SHP77 treated with DMSO at 0.1 percent for 48 hours (cell line): ENCODE results near the gene PHTF2.
A peak's percentile ranks its signal among the peaks of the same experiment; 100 is the strongest.

Experiments
- DNase-seq: peaks from one replicate; lab custom pipeline; 2025; lab: John Stamatoyannopoulos, UW

PHTF2 gene

GRCh38 chr7:77933394-77933793, 134.8 kb downstream of the PHTF2 start:
- DNase-seq: no peak

DNA sequence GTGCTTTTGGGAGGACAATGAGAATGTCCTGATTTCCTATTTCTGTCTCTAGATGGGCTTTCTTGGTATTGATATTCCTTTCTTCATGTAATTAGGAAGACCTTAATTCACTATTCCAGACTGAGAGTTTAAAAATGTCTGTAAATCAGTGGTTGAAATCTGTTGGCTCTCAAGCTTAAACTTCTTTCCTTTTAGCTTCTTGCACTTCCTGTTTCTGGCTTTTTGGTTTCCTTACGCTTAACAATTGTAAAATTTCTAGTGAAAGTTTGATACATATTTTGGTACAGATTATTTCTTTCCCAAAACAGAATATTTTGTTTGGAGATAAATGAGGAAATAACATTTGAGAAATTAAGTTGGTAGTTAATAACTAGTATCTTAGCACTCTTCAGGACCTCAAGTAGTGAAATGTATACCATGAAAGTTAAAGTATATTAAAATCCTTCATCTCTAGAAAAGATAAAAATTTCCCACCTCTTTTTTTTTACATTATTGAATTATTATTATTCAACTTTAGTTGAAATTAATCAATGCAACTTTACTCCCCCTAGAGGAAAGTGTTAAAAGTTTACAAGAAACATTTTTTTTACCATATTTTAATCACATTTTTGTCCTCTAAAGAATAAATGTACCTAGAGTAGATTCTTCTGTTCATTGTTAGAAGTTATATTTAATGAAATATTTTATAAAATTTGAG, 137.2 kb downstream of the PHTF2 start:
- no peak for DNase-seq

DNA sequence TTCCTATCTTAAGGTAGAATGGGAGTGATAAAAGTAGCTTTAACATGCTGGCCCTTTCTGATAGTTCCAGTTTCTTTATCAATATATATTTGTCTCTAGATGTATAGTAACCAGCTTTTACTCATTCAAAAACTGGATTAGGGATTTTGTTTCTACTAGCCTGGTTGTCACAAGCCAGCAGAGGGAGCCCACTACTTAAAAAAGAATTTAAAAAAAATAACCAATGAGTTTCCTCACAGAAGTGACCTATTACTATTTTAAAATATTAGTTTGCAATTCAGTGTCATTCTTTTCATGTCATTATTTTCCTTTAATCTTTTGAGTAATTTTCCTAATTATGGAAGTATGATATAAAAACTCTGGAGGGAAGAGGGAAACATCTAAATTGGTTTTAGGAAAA, 142.1 kb downstream of the PHTF2 start:
- DNase-seq: peak; percentile 32

DNA sequence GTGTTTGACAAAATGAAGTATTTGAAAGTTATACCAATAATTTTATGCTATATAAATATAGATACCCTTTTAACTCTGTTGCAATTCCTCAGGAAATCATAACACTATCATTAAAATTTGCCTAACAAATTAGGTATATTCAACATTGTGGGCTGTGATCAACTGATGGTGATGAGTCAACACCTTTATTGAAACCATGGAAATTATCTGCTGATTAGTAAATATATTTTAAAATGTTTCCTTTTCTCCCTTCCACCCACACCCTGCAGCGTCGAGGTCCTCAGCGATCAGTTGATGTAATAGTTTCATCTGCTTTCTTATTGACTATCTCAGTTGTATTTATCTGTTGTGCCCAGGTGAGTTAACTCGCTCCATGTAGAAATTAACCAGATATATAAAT, 143.9 kb downstream of the PHTF2 start:
- DNase-seq: no peak

DNA sequence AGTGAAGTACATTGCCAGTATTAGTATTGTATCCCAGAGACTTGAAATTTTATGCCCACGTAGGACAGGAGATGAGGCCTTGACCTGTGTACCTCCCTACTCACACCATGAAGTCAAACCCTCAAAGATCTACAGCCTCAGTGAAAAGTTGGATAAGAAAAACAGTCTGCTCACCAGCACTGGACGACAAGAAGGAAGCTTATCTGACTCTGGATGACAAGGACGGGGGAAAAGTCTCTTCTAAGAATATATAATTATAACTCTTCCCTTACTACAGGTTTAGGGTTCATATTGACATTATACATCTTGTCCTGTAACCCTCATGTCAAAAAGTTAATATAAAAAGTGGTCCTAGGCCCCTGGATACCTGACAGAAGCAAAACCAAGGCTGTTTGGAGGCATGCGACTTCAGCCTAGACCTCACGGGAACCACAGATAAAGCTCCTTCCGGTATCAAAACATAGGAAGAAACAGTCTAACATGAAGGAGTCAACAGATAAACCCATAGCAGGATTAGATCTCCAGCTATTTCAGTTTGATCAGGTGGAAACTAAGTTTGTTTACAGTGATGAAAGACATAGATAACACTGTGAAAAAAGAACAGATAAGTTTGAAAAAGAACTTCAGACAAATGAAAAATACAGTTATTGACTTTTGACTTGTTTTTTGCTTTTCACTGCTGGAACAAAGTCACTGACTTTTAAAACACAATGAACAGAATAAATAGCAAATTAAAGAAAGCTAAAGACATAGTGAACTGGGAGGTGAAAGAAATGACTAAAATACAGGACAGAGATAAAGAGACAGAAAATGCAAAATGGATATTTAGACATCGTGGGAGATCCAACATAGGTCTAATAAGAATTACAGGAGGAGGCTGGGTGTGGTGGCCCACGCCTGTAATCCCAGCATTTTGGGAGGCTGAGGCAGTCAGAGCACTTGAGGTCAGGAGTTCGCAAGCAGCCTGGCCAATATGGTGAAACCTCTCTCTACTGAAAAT, 145.9 kb downstream of the PHTF2 start:
- no peak for DNase-seq

DNA sequence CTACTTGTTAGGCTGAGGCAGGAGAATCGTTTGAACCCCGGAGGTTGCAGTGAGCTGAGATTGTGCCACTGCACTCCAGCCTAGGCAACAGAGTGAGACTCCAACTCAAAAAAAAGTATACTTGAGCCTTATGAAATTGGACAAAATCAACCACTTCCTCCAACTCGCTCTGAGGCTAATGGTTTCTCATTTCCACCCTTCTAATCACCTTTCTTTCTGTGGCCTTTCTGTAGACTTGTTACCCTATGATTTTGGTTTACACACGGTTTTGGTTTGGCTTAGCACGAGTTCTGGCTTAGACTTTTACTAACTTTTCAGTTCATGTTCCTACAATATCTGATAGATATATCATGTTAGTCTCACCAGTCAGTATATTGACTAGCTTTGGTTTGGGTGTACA, 152.0 kb downstream of the PHTF2 start:
- no peak for DNase-seq

GRCh38 chr7:77954773-77955555, 156.4 kb downstream of the PHTF2 start:
- no peak for DNase-seq

DNA sequence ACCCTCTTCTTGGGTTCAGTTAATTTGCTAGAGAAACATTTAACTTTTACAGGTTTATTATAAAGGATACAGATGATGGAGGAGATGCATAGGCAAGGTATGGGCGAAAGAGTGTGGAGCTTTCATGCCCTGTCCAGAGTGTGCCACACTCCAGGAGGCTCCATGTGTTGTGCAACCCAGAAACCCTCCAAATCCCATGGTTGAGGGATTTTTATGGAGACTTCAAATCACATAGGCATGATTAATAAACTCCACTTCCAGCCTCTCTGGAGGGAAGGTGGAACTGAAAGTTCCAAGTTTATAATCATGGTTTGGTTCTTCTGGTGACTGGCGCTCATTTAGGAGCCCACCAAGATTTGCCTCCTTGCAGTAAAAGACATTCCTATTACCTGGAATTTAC, 159.9 kb downstream of the PHTF2 start:
- DNase-seq: no peak

- DNase-seq: no peak
These were observed 160.5 kb downstream of the PHTF2 start for GRCh38 chr7:77959080-77959479.

- no peak for DNase-seq
These were observed 161.8 kb downstream of the PHTF2 start for GRCh38 chr7:77960336-77960735.

GRCh38 chr7:77967429-77967828, 168.9 kb downstream of the PHTF2 start:
- no peak for DNase-seq

GRCh38 chr7:77971726-77972125, 173.2 kb downstream of the PHTF2 start:
- DNase-seq: no peak

GRCh38 chr7:77975672-77976480, 177.3 kb downstream of the PHTF2 start:
- DNase-seq: no peak

- DNase-seq: no peak
These were observed 180.6 kb downstream of the PHTF2 start for GRCh38 chr7:77979219-77979618.

- no peak for DNase-seq
These were observed 181.6 kb downstream of the PHTF2 start for GRCh38 chr7:77980087-77980713.

DNA sequence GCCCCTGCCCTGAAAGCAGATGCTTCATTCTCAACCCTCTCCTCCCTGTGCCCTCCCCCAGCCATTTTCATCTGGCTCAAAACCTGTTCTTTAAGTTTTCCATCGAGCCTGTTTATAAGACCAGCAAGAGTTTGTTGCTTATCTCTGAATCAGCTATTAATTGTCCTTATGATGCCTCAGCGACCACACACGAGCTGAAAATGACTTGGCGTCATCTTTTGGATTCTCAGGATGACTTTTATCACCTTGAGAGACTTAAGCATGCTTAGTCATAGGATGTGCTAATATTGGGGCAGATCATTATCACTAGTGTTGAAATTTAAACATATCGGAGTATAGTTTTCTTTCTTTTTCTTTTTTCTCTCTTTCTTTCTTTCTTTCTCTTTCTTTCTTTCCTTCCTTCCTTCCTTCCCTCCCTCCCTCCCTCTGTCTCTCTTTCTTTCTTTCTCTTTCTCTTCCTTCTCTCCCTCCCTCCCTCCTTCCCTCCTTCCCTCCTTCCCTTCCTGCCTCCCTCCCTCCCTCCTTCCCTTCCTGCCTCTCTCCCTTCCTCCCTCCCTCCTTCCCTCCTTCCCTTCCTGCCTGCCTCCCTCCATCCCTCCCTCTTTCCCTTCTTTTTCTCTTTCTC, 184.5 kb downstream of the PHTF2 start:
- no peak for DNase-seq

GRCh38 chr7:77983973-77984372, 185.4 kb downstream of the PHTF2 start:
- no peak for DNase-seq

DNA sequence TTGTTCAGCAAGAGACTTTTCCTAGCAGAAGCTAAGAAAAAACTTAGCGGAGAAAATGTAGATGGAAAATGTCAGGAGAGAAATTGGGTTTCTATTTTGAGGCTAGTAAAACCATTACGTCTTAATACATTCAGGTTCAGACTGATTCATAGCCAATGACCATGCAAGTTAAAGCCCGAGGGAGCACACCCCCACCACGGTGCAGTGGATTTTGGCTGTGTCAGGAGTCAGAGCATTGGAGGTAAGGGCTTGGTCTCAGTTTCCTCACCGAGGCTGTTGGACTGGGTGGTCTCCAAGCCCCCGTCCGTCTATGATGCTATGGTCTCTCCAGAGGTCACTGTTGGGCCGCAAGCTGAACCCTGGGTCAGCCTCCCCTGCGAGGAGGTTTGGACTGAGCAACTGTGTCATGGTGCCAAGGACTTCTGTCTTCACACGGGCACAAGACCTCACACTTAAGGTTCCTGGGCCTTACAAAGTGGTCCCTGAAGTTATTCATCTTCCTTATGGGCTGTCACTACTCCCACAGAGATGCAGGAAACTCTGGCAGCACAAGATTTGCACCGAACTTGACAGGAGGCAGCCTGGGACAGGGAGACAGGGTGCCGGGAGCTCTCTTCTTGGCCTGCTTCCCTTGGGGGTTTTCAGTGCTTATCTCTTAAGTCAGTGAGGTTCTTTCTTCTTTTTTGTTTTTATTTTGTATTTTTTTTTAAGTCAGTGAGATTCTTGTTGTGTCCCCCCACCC, 186.8 kb downstream of the PHTF2 start:
- no peak for DNase-seq

DNA sequence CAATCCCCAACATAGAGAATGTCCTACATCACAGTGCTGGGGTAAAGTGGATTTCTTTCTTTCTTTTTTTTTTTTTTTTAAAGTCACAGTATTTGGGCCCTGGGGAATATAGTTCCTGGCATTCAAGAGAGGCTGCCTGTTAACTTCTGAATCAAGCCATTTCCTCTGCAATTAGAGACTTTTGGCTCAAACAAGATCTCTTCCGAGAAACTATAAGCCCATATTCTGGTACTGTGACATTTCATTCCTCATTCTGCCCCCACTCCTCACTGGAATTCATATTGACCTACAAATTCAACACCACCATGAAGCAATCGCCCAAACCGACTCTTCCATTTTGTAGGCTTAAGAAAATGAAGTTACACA, 187.4 kb downstream of the PHTF2 start:
- DNase-seq: no peak

DNA sequence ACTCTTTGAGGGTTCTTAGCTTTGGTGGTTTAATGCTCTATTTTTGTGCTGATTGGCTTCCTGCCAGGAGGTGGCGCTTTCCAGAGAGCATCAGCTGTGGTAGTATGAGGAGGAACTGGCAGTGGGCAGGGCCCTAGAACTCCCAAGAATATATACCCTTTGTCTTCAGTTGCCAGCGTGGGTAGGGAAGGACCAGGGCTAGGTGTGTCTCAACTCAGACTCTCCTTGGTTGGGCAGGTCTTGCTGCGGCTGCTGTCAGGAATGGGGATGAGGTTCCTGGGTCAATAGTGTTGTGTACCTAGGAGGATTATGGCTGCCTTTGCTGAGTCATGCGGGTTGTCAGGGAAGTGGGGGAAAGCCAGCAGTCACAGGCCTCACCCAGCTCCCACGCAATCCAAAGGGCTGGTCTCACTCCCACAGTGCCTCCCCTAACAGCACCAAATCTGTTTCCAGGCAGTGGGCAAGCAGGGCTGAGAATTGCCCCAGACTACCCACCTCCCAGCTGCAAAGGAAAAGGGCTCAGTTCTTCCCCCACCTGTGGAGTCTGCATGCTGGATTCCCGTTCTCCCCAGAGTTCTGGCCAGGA, 191.5 kb downstream of the PHTF2 start:
- DNase-seq: peak; percentile 66
